WTC11 (cell line): ENCODE results near the gene SAP30L. TPM values are rescaled to one million over a fixed set of nuclear protein-coding genes. Genes with fewer than 3 reads are reported as not detected.

Experiments
- ATAC-seq: fragments of 200-7000 bp; cut with Tn5 transposase; 2 replicates; pipeline ENCODE4 v1.10.0; 2021; ENCODE audit warnings: mild to moderate bottlenecking, moderate library complexity
- CTCF ChIA-PET: fragments of 300-600 bp; sonication (Branson Sonifier 250); formaldehyde crosslinking; loops from one replicate; lab custom pipeline; 2021; ENCODE audit warnings: antibody characterized with exemption; lab: Charles Lee
- POLR2A ChIA-PET: fragments of 350-600 bp; sonication (Branson Sonifier 250); formaldehyde crosslinking; loops from one replicate; lab custom pipeline; 2021; ENCODE audit warnings: antibody characterized with exemption; lab: Charles Lee
- DNase-seq: peaks from one replicate; pipeline ENCODE4 v3.0.0; 2021; ENCODE audit warnings: low spot score
- H3K27ac Mint-ChIP-seq: 2 replicates; pipeline ENCODE4 v1.8.0; 2021; ENCODE audit warnings: mixed read lengths
- H3K27me3 Mint-ChIP-seq: 2 replicates; pipeline ENCODE4 v1.8.0; 2021; ENCODE audit warnings: low read depth, mild to moderate bottlenecking, moderate library complexity, mixed read lengths
- H3K36me3 Mint-ChIP-seq: 2 replicates; pipeline ENCODE4 v1.8.0; 2021; ENCODE audit warnings: mixed read lengths
- H3K4me1 Mint-ChIP-seq: 2 replicates; pipeline ENCODE4 v1.8.0; 2022; ENCODE audit warnings: mixed read lengths
- H3K4me3 Mint-ChIP-seq: 2 replicates; pipeline ENCODE4 v1.8.0; 2021; ENCODE audit warnings: mild to moderate bottlenecking, moderate library complexity, mixed read lengths
- H3K9me3 Mint-ChIP-seq: 2 replicates; pipeline ENCODE4 v1.8.0; 2021; ENCODE audit warnings: mixed read lengths
- CBFB ChIP-seq: sonication (generic); formaldehyde crosslinking; IDR thresholded peaks from 2 replicates; pipeline ENCODE4 v1.8.1; 2022; ENCODE audit warnings: mild to moderate bottlenecking, low read depth, missing genetic modification reagents
- ESRRA ChIP-seq: sonication (generic); formaldehyde crosslinking; IDR thresholded peaks from 2 replicates; pipeline ENCODE4 v1.8.1; 2022; ENCODE audit warnings: mild to moderate bottlenecking, missing genetic modification reagents, borderline replicate concordance
- GABPB1 ChIP-seq: sonication (generic); formaldehyde crosslinking; IDR thresholded peaks from 2 replicates; pipeline ENCODE4 v1.8.1; 2023; ENCODE audit warnings: mild to moderate bottlenecking, missing genetic modification reagents
- MXD4 ChIP-seq: fragments of 250-450 bp; sonication (Bioruptor Pico); IDR thresholded peaks from 2 replicates; pipeline ENCODE4 v1.8.0; 2021; ENCODE audit warnings: mild to moderate bottlenecking, moderate library complexity, borderline replicate concordance
- NR1H2 ChIP-seq: sonication (generic); formaldehyde crosslinking; IDR thresholded peaks from 2 replicates; pipeline ENCODE4 v1.9.0; 2021; ENCODE audit warnings: mild to moderate bottlenecking, moderate library complexity, missing genetic modification reagents
- TEAD4 ChIP-seq: sonication (generic); formaldehyde crosslinking; IDR thresholded peaks from 2 replicates; pipeline ENCODE4 v1.8.0; 2022; ENCODE audit warnings: mild to moderate bottlenecking, missing genetic modification reagents
- ZBTB21 ChIP-seq: sonication (generic); formaldehyde crosslinking; IDR thresholded peaks from 2 replicates; pipeline ENCODE4 v1.8.1; 2023; ENCODE audit warnings: mild to moderate bottlenecking, missing genetic modification reagents, borderline replicate concordance
- ZBTB43 ChIP-seq: sonication (generic); formaldehyde crosslinking; IDR thresholded peaks from 2 replicates; pipeline ENCODE4 v1.8.1; 2023; ENCODE audit warnings: mild to moderate bottlenecking, missing genetic modification reagents
- ZNF263 ChIP-seq: sonication (generic); formaldehyde crosslinking; IDR thresholded peaks from 2 replicates; pipeline ENCODE4 v1.8.1; 2022; ENCODE audit warnings: low read depth, mild to moderate bottlenecking, moderate library complexity, missing genetic modification reagents
- ZNF423 ChIP-seq: fragments of 250-450 bp; sonication (Bioruptor Pico); IDR thresholded peaks from 2 replicates; pipeline ENCODE4 v2.1.2; 2022; ENCODE audit warnings: mild to moderate bottlenecking, moderate library complexity
- ZNF671 ChIP-seq: fragments of 250-450 bp; sonication (Bioruptor Pico); IDR thresholded peaks from 2 replicates; pipeline ENCODE4 v1.8.0; 2021; ENCODE audit warnings: mild to moderate bottlenecking
- total RNA-seq: library from RNA; stranded (reverse); gene quantifications from 3 replicates; pipeline ENCODE4 v1.2.3, GENCODE V29; 2021
- TF ChIP-seq, protein P1 (sequence below): sonication (generic); formaldehyde crosslinking; conservative IDR thresholded peaks from 2 replicates; pipeline ENCODE4 v1.8.1; 2023; ENCODE audit warnings: mild to moderate bottlenecking, low read depth, missing genetic modification reagents, moderate library complexity
- TF ChIP-seq, protein P2 (sequence below): fragments of 250-450 bp; sonication (Bioruptor Pico); IDR thresholded peaks from 2 replicates; pipeline ENCODE4 v1.9.0; 2021; ENCODE audit warnings: moderate library complexity, mild to moderate bottlenecking, inconsistent platforms, borderline replicate concordance
- TF ChIP-seq, protein P3 (sequence below): sonication (generic); formaldehyde crosslinking; IDR thresholded peaks from 2 replicates; pipeline ENCODE4 v1.8.0; 2023; ENCODE audit warnings: missing genetic modification reagents
- TF ChIP-seq, protein P4 (sequence below): sonication (generic); formaldehyde crosslinking; IDR thresholded peaks from 2 replicates; pipeline ENCODE4 v1.8.0; 2022; ENCODE audit warnings: missing genetic modification reagents
- TF ChIP-seq, protein P5 (sequence below): sonication (generic); formaldehyde crosslinking; IDR thresholded peaks from 2 replicates; pipeline ENCODE4 v1.8.0; 2023; ENCODE audit warnings: mild to moderate bottlenecking, missing genetic modification reagents
- TF ChIP-seq, protein P6 (sequence below): fragments of 250-450 bp; sonication (Bioruptor Pico); conservative IDR thresholded peaks from 2 replicates; pipeline ENCODE4 v1.9.0; 2021; ENCODE audit warnings: mild to moderate bottlenecking
- TF ChIP-seq, protein P7 (sequence below): sonication (generic); formaldehyde crosslinking; IDR thresholded peaks from 2 replicates; pipeline ENCODE4 v1.8.0; 2022; ENCODE audit warnings: mild to moderate bottlenecking, missing genetic modification reagents

Gene SAP30L
- total RNA-seq, 1 experiment from 2014 or later, result 33.5 TPM

GRCh38 chr5:154456540-154456939 is 10.7 kb downstream of the SAP30L start:
- peaks cover 2% of the 10 kb centered on the region; the same call in 1 of the 2 replicates for H3K4me1 Mint-ChIP-seq
- TF ChIP-seq, protein P1, sequence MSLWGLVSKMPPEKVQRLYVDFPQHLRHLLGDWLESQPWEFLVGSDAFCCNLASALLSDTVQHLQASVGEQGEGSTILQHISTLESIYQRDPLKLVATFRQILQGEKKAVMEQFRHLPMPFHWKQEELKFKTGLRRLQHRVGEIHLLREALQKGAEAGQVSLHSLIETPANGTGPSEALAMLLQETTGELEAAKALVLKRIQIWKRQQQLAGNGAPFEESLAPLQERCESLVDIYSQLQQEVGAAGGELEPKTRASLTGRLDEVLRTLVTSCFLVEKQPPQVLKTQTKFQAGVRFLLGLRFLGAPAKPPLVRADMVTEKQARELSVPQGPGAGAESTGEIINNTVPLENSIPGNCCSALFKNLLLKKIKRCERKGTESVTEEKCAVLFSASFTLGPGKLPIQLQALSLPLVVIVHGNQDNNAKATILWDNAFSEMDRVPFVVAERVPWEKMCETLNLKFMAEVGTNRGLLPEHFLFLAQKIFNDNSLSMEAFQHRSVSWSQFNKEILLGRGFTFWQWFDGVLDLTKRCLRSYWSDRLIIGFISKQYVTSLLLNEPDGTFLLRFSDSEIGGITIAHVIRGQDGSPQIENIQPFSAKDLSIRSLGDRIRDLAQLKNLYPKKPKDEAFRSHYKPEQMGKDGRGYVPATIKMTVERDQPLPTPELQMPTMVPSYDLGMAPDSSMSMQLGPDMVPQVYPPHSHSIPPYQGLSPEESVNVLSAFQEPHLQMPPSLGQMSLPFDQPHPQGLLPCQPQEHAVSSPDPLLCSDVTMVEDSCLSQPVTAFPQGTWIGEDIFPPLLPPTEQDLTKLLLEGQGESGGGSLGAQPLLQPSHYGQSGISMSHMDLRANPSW, result no peak
- no peak for TF ChIP-seq ZBTB21 (CRISPR knock-in tag)
- TF ChIP-seq, protein P2, sequence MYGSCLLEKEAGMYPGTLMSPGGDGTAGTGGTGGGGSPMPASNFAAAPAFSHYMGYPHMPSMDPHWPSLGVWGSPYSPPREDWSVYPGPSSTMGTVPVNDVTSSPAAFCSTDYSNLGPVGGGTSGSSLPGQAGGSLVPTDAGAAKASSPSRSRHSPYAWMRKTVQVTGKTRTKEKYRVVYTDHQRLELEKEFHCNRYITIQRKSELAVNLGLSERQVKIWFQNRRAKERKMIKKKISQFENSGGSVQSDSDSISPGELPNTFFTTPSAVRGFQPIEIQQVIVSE (CRISPR knock-in tag), result no peak
- TF ChIP-seq, protein P3, sequence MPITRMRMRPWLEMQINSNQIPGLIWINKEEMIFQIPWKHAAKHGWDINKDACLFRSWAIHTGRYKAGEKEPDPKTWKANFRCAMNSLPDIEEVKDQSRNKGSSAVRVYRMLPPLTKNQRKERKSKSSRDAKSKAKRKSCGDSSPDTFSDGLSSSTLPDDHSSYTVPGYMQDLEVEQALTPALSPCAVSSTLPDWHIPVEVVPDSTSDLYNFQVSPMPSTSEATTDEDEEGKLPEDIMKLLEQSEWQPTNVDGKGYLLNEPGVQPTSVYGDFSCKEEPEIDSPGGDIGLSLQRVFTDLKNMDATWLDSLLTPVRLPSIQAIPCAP, result no peak
- TF ChIP-seq, protein P4, sequence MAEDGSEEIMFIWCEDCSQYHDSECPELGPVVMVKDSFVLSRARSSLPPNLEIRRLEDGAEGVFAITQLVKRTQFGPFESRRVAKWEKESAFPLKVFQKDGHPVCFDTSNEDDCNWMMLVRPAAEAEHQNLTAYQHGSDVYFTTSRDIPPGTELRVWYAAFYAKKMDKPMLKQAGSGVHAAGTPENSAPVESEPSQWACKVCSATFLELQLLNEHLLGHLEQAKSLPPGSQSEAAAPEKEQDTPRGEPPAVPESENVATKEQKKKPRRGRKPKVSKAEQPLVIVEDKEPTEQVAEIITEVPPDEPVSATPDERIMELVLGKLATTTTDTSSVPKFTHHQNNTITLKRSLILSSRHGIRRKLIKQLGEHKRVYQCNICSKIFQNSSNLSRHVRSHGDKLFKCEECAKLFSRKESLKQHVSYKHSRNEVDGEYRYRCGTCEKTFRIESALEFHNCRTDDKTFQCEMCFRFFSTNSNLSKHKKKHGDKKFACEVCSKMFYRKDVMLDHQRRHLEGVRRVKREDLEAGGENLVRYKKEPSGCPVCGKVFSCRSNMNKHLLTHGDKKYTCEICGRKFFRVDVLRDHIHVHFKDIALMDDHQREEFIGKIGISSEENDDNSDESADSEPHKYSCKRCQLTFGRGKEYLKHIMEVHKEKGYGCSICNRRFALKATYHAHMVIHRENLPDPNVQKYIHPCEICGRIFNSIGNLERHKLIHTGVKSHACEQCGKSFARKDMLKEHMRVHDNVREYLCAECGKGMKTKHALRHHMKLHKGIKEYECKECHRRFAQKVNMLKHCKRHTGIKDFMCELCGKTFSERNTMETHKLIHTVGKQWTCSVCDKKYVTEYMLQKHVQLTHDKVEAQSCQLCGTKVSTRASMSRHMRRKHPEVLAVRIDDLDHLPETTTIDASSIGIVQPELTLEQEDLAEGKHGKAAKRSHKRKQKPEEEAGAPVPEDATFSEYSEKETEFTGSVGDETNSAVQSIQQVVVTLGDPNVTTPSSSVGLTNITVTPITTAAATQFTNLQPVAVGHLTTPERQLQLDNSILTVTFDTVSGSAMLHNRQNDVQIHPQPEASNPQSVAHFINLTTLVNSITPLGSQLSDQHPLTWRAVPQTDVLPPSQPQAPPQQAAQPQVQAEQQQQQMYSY (CRISPR knock-in tag), result no peak
- TF ChIP-seq ZNF671 (CRISPR knock-in tag), result no peak
- TF ChIP-seq, protein P5, sequence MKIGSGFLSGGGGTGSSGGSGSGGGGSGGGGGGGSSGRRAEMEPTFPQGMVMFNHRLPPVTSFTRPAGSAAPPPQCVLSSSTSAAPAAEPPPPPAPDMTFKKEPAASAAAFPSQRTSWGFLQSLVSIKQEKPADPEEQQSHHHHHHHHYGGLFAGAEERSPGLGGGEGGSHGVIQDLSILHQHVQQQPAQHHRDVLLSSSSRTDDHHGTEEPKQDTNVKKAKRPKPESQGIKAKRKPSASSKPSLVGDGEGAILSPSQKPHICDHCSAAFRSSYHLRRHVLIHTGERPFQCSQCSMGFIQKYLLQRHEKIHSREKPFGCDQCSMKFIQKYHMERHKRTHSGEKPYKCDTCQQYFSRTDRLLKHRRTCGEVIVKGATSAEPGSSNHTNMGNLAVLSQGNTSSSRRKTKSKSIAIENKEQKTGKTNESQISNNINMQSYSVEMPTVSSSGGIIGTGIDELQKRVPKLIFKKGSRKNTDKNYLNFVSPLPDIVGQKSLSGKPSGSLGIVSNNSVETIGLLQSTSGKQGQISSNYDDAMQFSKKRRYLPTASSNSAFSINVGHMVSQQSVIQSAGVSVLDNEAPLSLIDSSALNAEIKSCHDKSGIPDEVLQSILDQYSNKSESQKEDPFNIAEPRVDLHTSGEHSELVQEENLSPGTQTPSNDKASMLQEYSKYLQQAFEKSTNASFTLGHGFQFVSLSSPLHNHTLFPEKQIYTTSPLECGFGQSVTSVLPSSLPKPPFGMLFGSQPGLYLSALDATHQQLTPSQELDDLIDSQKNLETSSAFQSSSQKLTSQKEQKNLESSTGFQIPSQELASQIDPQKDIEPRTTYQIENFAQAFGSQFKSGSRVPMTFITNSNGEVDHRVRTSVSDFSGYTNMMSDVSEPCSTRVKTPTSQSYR, result no peak
- ATAC-seq (no peak), DNase-seq (no peak)
- H3K27me3 Mint-ChIP-seq, result no peaks in the 10 kb centered on the region
- H3K9me3 Mint-ChIP-seq, result no peaks in the 10 kb centered on the region
- H3K36me3 Mint-ChIP-seq, result peaks cover 31% of the 10 kb centered on the region
- no peak overlapping the region for H3K27ac Mint-ChIP-seq
- POLR2A ChIA-PET, result no interaction called here
- CTCF ChIA-PET, result interaction anchor here (1.3 kb wide), 1 partner anchor 10 kb away, joined by 4 read pairs; no protein-coding TSS in a partner anchor
- H3K4me3 Mint-ChIP-seq, result no peak overlapping the region

GRCh38 chr5:154459015-154459414 is 13.2 kb downstream of the SAP30L start:
- Mint-ChIP-seq H3K4me1 (peaks cover 7% of the 10 kb centered on the region), H3K4me3 (no peak overlapping the region), H3K27me3 (no peaks in the 10 kb centered on the region), H3K27ac (no peak overlapping the region), H3K36me3 (peaks cover 20% of the 10 kb centered on the region; the same call in 1 of the 2 replicates), H3K9me3 (no peaks in the 10 kb centered on the region)
- DNase-seq (no peak), ATAC-seq (no peak)
- CTCF ChIA-PET, result interaction anchor here (0.8 to 0.9 kb wide), 2 partner anchors 9 to 12 kb away, joined by 3 read pairs; no protein-coding TSS in a partner anchor
- POLR2A ChIA-PET, result no interaction called here
- TF ChIP-seq, protein P3, result no peak
- TF ChIP-seq ZNF423 (CRISPR knock-in tag) (no peak), TEAD4 (CRISPR knock-in tag) (no peak), ZNF263 (CRISPR knock-in tag) (no peak), GABPB1 (CRISPR knock-in tag) (no peak), CBFB (CRISPR knock-in tag) (no peak), NR1H2 (CRISPR knock-in tag) (no peak), MXD4 (no peak), ZBTB43 (no peak), ESRRA (CRISPR knock-in tag) (no peak)
- TF ChIP-seq, protein P6, sequence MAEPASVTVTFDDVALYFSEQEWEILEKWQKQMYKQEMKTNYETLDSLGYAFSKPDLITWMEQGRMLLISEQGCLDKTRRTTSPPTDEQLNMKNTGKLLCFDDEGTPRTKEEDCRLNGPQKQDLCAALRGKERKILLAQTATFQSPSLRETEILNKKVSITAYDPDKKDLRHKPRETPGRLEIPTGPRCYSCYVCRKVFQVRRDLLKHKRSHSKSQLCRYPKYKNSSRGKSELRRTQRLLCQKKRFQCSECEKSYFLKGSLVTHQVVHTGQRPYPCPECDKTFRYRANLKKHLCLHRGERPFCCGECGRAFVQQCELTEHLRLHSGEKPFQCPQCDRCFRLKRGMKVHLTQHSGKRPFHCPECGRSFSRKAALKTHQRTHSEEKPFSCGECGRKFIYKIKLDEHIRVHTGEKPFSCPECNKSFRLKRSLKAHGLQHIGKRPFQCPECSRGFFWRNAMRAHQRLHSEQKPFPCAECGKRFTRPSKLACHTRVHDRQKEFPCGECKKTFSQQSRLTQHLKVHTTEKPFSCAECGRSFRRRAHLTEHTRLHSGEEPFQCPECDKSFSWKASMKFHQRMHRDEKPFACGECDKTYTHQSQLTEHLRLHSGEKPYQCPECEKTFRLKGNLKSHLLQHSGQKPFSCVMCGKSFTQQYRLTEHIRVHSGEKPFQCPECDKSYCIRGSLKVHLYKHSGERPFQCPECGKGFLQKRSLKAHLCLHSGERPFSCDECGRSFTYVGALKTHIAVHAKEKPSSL, result no peak
- TF ChIP-seq, protein P7, sequence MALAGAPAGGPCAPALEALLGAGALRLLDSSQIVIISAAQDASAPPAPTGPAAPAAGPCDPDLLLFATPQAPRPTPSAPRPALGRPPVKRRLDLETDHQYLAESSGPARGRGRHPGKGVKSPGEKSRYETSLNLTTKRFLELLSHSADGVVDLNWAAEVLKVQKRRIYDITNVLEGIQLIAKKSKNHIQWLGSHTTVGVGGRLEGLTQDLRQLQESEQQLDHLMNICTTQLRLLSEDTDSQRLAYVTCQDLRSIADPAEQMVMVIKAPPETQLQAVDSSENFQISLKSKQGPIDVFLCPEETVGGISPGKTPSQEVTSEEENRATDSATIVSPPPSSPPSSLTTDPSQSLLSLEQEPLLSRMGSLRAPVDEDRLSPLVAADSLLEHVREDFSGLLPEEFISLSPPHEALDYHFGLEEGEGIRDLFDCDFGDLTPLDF (CRISPR knock-in tag), result no peak
